IMR-90 (cell line): ENCODE results near the gene DIAPH2. TPM values are rescaled to one million over a fixed set of nuclear protein-coding genes. Genes with fewer than 3 reads are reported as not detected.

Source experiments
- ATAC-seq: fragments of 200-7000 bp; cut with Tn5 transposase; 2 replicates; pipeline ENCODE4 v1.9.1; 2020; ENCODE audit warnings: low read depth, mild to moderate bottlenecking, moderate library complexity
- BruUV-seq: library from RNA; stranded (reverse); fragments of 400-500 nt; replicated peaks from 2 replicates; lab custom pipeline; 2021; lab: Mats Ljungman, UMichigan
- CTCF ChIA-PET: fragments of 300-600 bp; formaldehyde crosslinking; extraction: SDS; loops from one replicate; lab custom pipeline; 2021; ENCODE audit warnings: antibody characterized with exemption; lab: Yijun Ruan, JAX
- POLR2A ChIA-PET: fragments of 300-600 bp; sonication (Branson Sonifier 250); formaldehyde crosslinking; loops from one replicate; lab custom pipeline; 2022; ENCODE audit warnings: antibody characterized with exemption; ENCODE audit not compliant: unreplicated experiment; lab: Charles Lee
- DNase-seq: peaks from one replicate; pipeline ENCODE4 v3.0.0; 2013
- H2AFZ ChIP-seq: replicated peaks from 2 replicates; pipeline ENCODE3; 2013; ENCODE audit warnings: low read length, mild to moderate bottlenecking; ENCODE audit not compliant: poor library complexity
- H2AK5ac ChIP-seq: 2 replicates; pipeline ENCODE4 v1.6.1; 2013; ENCODE audit warnings: low read depth, low read length, inconsistent platforms
- H2AK9ac ChIP-seq: replicated peaks from 2 replicates; pipeline ENCODE3; 2013; ENCODE audit warnings: mild to moderate bottlenecking, low read depth, low read length, moderate library complexity; ENCODE audit not compliant: poor library complexity
- H2BK120ac ChIP-seq: 2 replicates; pipeline ENCODE4 v1.6.1; 2013; ENCODE audit warnings: low read depth, low read length, inconsistent platforms
- H2BK15ac ChIP-seq: 3 replicates; pipeline ENCODE4 v1.6.1; 2013; ENCODE audit warnings: low read depth, low read length, inconsistent platforms
- H2BK20ac ChIP-seq: 2 replicates; pipeline ENCODE4 v1.6.1; 2013; ENCODE audit warnings: low read depth, mild to moderate bottlenecking, inconsistent platforms, low read length, moderate library complexity
- H2BK5ac ChIP-seq: 2 replicates; pipeline ENCODE4 v1.6.1; 2013; ENCODE audit warnings: mild to moderate bottlenecking, low read depth, low read length, inconsistent platforms; ENCODE audit not compliant: poor library complexity, severe bottlenecking
- H3K14ac ChIP-seq: replicated peaks from 2 replicates; pipeline ENCODE4 v1.6.1; 2013; ENCODE audit warnings: low read depth, low read length, inconsistent platforms
- H3K18ac ChIP-seq: 2 replicates; pipeline ENCODE4 v1.6.1; 2013; ENCODE audit warnings: low read depth, low read length, control low read depth
- H3K23ac ChIP-seq: 2 replicates; pipeline ENCODE4 v1.6.1; 2013; ENCODE audit warnings: low read depth, low read length, inconsistent platforms
- H3K27ac ChIP-seq: 2 replicates; pipeline ENCODE4 v1.5.1; 2013; ENCODE audit warnings: mild to moderate bottlenecking, control low read depth, low read length; ENCODE audit not compliant: insufficient read depth
- H3K27me3 ChIP-seq: 2 replicates; pipeline ENCODE4 v1.6.1; 2013; ENCODE audit warnings: low read length; ENCODE audit not compliant: control insufficient read depth, insufficient read depth
- H3K36me3 ChIP-seq: 2 replicates; pipeline ENCODE4 v1.6.1; 2013; ENCODE audit warnings: low read length, mixed read lengths; ENCODE audit not compliant: control insufficient read depth, insufficient read depth
- H3K4ac ChIP-seq: 2 replicates; pipeline ENCODE4 v1.6.1; 2013; ENCODE audit warnings: low read depth, low read length, inconsistent platforms
- H3K4me1 ChIP-seq: 2 replicates; pipeline ENCODE4 v1.6.1; 2013; ENCODE audit warnings: low read length, mixed read lengths; ENCODE audit not compliant: control insufficient read depth, insufficient read depth
- H3K4me2 ChIP-seq: 2 replicates; pipeline ENCODE4 v1.6.1; 2013; ENCODE audit warnings: low read depth, mild to moderate bottlenecking, control low read depth, low read length, moderate library complexity
- H3K4me3 ChIP-seq: 2 replicates; pipeline ENCODE4 v1.5.1; 2013; ENCODE audit warnings: low read depth, mild to moderate bottlenecking, control low read depth, low read length, moderate library complexity; ENCODE audit not compliant: insufficient read depth
- H3K56ac ChIP-seq: 2 replicates; pipeline ENCODE4 v1.6.1; 2013; ENCODE audit warnings: low read length, inconsistent platforms; ENCODE audit not compliant: insufficient read depth; ENCODE audit errors: extremely low read depth
- H3K79me1 ChIP-seq, 2 experiments: 2 replicates each; pipeline ENCODE4 v1.6.1; 2013; ENCODE audit warnings: low read length in 2 of 2, inconsistent platforms in 1 of 2, low read depth in 1 of 2
- H3K9ac ChIP-seq: 2 replicates; pipeline ENCODE4 v1.6.1; 2013; ENCODE audit warnings: low read depth, low read length, control low read depth
- H3K9me1 ChIP-seq: 2 replicates; pipeline ENCODE4 v1.6.1; 2013; ENCODE audit warnings: low read length, inconsistent platforms; ENCODE audit not compliant: insufficient read depth
- H3K9me3 ChIP-seq: 2 replicates; pipeline ENCODE4 v1.6.1; 2013; ENCODE audit warnings: low read length; ENCODE audit not compliant: control insufficient read depth, insufficient read depth
- H4K20me1 ChIP-seq: 2 replicates; pipeline ENCODE4 v1.6.1; 2013; ENCODE audit warnings: low read length, inconsistent platforms; ENCODE audit not compliant: insufficient read depth
- H4K5ac ChIP-seq: 2 replicates; pipeline ENCODE4 v1.6.1; 2013; ENCODE audit warnings: mild to moderate bottlenecking, low read depth, low read length, control low read depth
- H4K8ac ChIP-seq, 2 experiments: 2 replicates each; pipeline ENCODE4 v1.6.1; 2013; ENCODE audit warnings: low read depth in 2 of 2, low read length in 2 of 2, control low read depth in 1 of 2, inconsistent platforms in 1 of 2
- H4K91ac ChIP-seq: 2 replicates; pipeline ENCODE4 v1.6.1; 2013; ENCODE audit warnings: low read depth, low read length, inconsistent platforms; ENCODE audit not compliant: insufficient read depth
- CHD1 ChIP-seq: IDR thresholded peaks from 2 replicates; pipeline ENCODE4 v1.6.1; 2012; ENCODE audit warnings: low read depth, low read length, improper control_type of control experiment
- POLR2A ChIP-seq: IDR thresholded peaks from 2 replicates; pipeline ENCODE4 v1.6.1; 2012; ENCODE audit warnings: mild to moderate bottlenecking, low read depth, low read length
- WGBS, 2 experiments: methylation state at CpG; one replicate each; pipeline versions ENCODE4 v1.1.5 to v1.1.7; 2013; ENCODE audit warnings: missing lambda C conversion rate in 2 of 2; ENCODE audit not compliant: insufficient read length in 1 of 2; ENCODE audit errors: extremely low coverage in 2 of 2; 5-methylcytosine and 5-hydroxymethylcytosine counted together
- dilution Hi-C: fragments of 300-500 bp; cut with HindIII; formaldehyde crosslinking; loops from one replicate; pipeline ENCODE4 v1.14.3; 2018; ENCODE audit warnings: low sequenced_read_pairs; ENCODE audit not compliant: unreplicated experiment
- in situ Hi-C: fragments of 300-500 bp; cut with MboI; formaldehyde crosslinking; loops from 3 replicates; pipeline ENCODE4 v1.14.3; 2019; ENCODE audit warnings: low sequenced_read_pairs, inconsistent platforms, mixed read lengths
- intact Hi-C: fragments of 100-400 bp; cut with micrococcal nuclease; formaldehyde crosslinking; loops from 2 replicates; pipeline ENCODE4 v1.10.0; 2022
- polyA plus RNA-seq, 3 experiments: library from polyadenylated mRNA; depleted of rRNA; stranded (reverse); fragments of >200 nt; gene quantifications; 2 replicates each; pipeline ENCODE4 v1.2.3, GENCODE V29; 2012; ENCODE audit warnings: low replicate concordance in 1 of 3
- total RNA-seq: library from RNA; depleted of rRNA; stranded (reverse); fragments of >200 nt; gene quantifications from 2 replicates; pipeline ENCODE4 v1.2.3, GENCODE V29; 2012

Gene DIAPH2
- total and polyA plus RNA-seq, 2 of the 4 experiments (the other 2 are of a cell fraction) = 3.6 to 19.9 TPM

GRCh38 chrX:97416461-97416860, 731.8 kb downstream of the DIAPH2 start:
- Histone ChIP-seq H3K4ac (no peak overlapping the region), H2BK15ac (no peak overlapping the region), H2AFZ (no peak overlapping the region), H4K20me1 (no peaks in the 10 kb centered on the region), H3K4me3 (no peak overlapping the region), H3K79me1 (no peaks in the 10 kb centered on the region), H3K9me1 (no peaks in the 10 kb centered on the region), H3K4me1 (no peaks in the 10 kb centered on the region), H2AK9ac (no peak overlapping the region), H2BK120ac (no peak overlapping the region), H3K27me3 (no peaks in the 10 kb centered on the region), H3K36me3 (no peaks in the 10 kb centered on the region), H3K4me2 (no peak overlapping the region), H3K18ac (no peak overlapping the region), H4K91ac (no peak overlapping the region), H2AK5ac (no peak overlapping the region), H3K27ac (no peak overlapping the region), H3K14ac (no peak overlapping the region), H3K56ac (no peak overlapping the region), H3K9ac (no peak overlapping the region), H3K9me3 (no peaks in the 10 kb centered on the region), H4K8ac (no peak overlapping the region), H2BK5ac (no peak overlapping the region), H3K23ac (no peak overlapping the region), H2BK20ac (no peak overlapping the region), H4K5ac (no peak overlapping the region)
- in situ Hi-C loops = no loop called here
- ATAC-seq (no peak), DNase-seq (no peak)
- no CpG with 5 or more reads among the region's 1 CpG for WGBS, 2 experiments
- ChIA-PET CTCF (interaction anchor here (0.5 kb wide), 1 partner anchor 83 kb away, joined by 7 read pairs; no protein-coding TSS in a partner anchor), POLR2A (no interaction called here)
- TF ChIP-seq POLR2A (no peak), CHD1 (no peak)
- dilution Hi-C loops = no loop called here
- intact Hi-C loops = no loop called here
- BruUV-seq = no TSS peak
